Measurements from ENCODE around the gene CASZ1.

CASZ1 gene

DNA sequence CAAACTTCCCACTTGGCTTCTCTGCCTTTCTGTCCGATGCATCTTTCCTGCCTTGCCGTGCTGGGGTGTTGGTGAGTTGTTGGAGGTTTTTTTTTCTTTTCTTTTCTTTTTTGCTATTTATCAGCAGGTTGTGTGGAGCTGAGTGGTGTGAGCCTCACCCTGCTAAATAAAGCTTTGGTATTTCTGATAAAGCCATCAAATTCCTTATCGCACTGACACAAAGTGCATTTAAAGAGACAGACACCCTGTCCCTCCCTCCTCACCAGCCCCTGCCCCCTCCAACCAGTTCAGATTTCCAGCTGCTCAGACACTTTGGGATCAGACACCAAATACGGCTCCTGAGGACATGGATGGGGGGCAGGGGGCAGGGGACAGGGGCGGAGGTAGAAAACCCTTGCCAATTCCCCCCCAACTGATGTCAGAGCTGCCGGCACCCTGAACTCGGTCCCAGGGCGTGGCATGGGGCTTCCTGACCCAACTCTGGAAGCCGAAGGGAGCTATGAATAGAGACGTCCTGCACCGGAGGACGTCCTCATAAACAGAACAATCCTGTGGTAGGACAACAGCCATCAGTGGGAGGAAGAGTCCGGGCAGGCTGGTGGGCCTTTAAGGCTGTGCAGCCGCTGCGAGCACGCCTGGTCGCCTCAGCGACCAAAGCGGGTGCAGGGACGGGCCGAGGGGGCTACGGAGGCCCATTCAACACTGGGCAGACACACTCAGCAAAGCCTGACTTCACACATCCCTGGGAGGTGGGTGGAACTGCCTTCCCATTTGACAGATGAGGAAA, 79.0 kb downstream of the CASZ1 start:
- H3K27me3 ChIP-seq (ENCODE audit: insufficient read depth, poor library complexity, severe bottlenecking), result no peaks in the 10 kb centered on the region
- no peaks in the 10 kb centered on the region for H3K36me3 ChIP-seq (ENCODE audit: low read depth)
- DNase-seq (ENCODE audit: low spot score) (no peak), ATAC-seq (ENCODE audit: low read depth) (no peak)
- no peaks in the 10 kb centered on the region for H3K9me3 ChIP-seq (ENCODE audit: severe bottlenecking)
- no peak overlapping the region for H3K27ac ChIP-seq (ENCODE audit: poor library complexity, severe bottlenecking)
- no peak overlapping the region for H3K4me3 ChIP-seq (ENCODE audit: severe bottlenecking)
- H3K4me1 ChIP-seq (ENCODE audit: insufficient read depth, poor library complexity, severe bottlenecking), result no peaks in the 10 kb centered on the region
- TF ChIP-seq, protein P1, sequence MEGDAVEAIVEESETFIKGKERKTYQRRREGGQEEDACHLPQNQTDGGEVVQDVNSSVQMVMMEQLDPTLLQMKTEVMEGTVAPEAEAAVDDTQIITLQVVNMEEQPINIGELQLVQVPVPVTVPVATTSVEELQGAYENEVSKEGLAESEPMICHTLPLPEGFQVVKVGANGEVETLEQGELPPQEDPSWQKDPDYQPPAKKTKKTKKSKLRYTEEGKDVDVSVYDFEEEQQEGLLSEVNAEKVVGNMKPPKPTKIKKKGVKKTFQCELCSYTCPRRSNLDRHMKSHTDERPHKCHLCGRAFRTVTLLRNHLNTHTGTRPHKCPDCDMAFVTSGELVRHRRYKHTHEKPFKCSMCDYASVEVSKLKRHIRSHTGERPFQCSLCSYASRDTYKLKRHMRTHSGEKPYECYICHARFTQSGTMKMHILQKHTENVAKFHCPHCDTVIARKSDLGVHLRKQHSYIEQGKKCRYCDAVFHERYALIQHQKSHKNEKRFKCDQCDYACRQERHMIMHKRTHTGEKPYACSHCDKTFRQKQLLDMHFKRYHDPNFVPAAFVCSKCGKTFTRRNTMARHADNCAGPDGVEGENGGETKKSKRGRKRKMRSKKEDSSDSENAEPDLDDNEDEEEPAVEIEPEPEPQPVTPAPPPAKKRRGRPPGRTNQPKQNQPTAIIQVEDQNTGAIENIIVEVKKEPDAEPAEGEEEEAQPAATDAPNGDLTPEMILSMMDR (IDR thresholded peaks at IDR 0.05; ENCODE audit: poor library complexity, severe bottlenecking), result no peak

DNA sequence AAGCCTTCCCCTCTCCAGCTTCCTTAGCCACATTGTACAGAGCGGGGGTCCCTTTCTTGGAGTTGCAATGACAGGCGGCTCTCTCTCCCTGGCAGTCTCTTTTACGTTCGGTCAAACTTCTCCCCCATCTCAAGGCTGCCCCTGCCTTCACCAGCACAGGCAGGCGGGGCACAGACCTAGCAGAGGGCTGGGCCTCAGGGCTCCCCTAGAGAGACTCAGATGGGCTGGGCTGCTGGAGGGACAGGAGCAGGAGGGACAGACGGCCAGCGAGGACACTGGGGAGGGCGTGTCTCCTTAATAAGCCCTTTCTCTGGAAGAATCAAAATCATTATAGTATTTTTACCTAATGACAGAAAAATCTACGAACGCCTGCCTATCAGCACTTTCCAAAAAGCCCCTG, 79.6 kb downstream of the CASZ1 start:
- TF ChIP-seq, protein P1 (IDR thresholded peaks at IDR 0.05; ENCODE audit: poor library complexity, severe bottlenecking), result no peak
- ATAC-seq (ENCODE audit: low read depth), result no peak
- H3K4me1 ChIP-seq (ENCODE audit: insufficient read depth, poor library complexity, severe bottlenecking), result no peaks in the 10 kb centered on the region
- H3K4me3 ChIP-seq (ENCODE audit: severe bottlenecking), result no peak overlapping the region
- no peaks in the 10 kb centered on the region for H3K36me3 ChIP-seq (ENCODE audit: low read depth)
- H3K27ac ChIP-seq (ENCODE audit: poor library complexity, severe bottlenecking), result no peak overlapping the region
- DNase-seq (ENCODE audit: low spot score), result no peak
- no peaks in the 10 kb centered on the region for H3K9me3 ChIP-seq (ENCODE audit: severe bottlenecking)
- H3K27me3 ChIP-seq (ENCODE audit: insufficient read depth, poor library complexity, severe bottlenecking), result no peaks in the 10 kb centered on the region

DNA sequence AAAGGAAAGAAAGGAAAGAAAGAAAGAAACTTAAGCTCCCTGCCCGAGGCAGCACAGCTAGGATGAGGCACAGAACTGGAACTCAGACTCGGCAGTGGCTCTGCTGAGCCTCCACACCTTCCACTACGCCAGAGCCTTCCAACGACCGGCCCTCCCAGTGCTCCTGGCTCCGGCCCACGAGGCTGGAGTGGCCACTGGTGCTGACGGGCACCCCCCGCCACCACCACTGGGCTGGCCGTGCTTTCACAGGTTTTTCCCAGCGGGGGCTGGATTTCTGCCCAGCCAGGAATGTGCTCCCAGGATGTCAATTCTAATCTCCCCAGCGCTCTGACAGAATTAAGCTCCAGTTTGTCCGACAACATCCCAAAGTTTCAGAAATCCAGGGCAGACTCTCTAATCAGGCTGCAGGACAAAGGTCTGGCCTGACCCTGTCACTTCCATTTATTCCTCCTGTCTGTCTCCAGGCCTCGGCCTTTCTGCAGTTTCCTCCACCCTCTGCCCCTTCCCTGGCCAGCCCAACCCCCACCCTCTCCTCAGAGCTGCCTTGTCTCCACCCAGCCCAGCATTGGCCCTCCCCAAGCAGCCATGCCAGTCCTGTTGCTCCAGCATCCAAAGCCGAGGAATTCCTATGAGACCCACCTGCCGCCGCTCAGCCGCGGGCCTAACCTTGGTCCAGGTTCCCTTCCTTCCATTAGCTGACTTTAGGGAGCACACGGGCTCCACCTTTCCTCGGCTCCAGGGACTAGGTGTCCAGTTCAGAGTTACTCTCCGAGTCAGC, 81.9 kb downstream of the CASZ1 start:
- Histone ChIP-seq H3K36me3 (ENCODE audit: low read depth) (no peaks in the 10 kb centered on the region), H3K4me3 (ENCODE audit: severe bottlenecking) (no peak overlapping the region), H3K27me3 (ENCODE audit: insufficient read depth, poor library complexity, severe bottlenecking) (no peaks in the 10 kb centered on the region), H3K9me3 (ENCODE audit: severe bottlenecking) (no peaks in the 10 kb centered on the region), H3K27ac (ENCODE audit: poor library complexity, severe bottlenecking) (no peak overlapping the region), H3K4me1 (ENCODE audit: insufficient read depth, poor library complexity, severe bottlenecking) (no peaks in the 10 kb centered on the region)
- ATAC-seq (ENCODE audit: low read depth), result no peak
- DNase-seq (ENCODE audit: low spot score), result no peak
- TF ChIP-seq, protein P1 (IDR thresholded peaks at IDR 0.05; ENCODE audit: poor library complexity, severe bottlenecking), result no peak

DNA sequence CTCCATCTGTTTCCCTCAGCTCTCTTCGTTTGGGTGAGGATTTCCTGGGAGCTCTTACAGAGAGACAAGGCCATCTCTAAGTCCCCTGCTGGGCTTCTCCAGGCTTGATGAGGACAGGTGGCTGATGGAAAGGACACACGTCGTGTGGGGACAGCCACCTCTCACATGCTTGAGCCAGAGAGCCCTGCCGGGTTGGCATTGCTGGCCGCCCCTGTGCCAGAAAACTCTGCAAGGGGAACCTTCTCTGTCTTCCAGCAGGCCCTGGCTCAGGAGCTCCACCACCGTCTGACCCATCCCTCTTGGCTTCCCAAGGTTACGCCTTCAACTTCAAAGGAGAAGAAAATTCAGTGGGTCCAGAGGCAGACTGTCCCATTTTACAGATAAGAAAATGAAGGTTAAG, 82.8 kb downstream of the CASZ1 start:
- Histone ChIP-seq H3K9me3 (ENCODE audit: severe bottlenecking) (no peaks in the 10 kb centered on the region), H3K36me3 (ENCODE audit: low read depth) (no peaks in the 10 kb centered on the region), H3K4me1 (ENCODE audit: insufficient read depth, poor library complexity, severe bottlenecking) (no peaks in the 10 kb centered on the region), H3K27me3 (ENCODE audit: insufficient read depth, poor library complexity, severe bottlenecking) (no peaks in the 10 kb centered on the region), H3K27ac (ENCODE audit: poor library complexity, severe bottlenecking) (no peak overlapping the region), H3K4me3 (ENCODE audit: severe bottlenecking) (no peak overlapping the region)
- TF ChIP-seq, protein P1 (IDR thresholded peaks at IDR 0.05; ENCODE audit: poor library complexity, severe bottlenecking), result no peak
- DNase-seq (ENCODE audit: low spot score) (no peak), ATAC-seq (ENCODE audit: low read depth) (no peak)
